ENCODE results near the gene MBD6. TPM values are rescaled to one million over a fixed set of nuclear protein-coding genes. Genes with fewer than 3 reads are reported as not detected.

The MBD6 gene
- total and polyA plus RNA-seq, 2 donors from 2014 or later: 38.4 to 118 TPM

DNA sequence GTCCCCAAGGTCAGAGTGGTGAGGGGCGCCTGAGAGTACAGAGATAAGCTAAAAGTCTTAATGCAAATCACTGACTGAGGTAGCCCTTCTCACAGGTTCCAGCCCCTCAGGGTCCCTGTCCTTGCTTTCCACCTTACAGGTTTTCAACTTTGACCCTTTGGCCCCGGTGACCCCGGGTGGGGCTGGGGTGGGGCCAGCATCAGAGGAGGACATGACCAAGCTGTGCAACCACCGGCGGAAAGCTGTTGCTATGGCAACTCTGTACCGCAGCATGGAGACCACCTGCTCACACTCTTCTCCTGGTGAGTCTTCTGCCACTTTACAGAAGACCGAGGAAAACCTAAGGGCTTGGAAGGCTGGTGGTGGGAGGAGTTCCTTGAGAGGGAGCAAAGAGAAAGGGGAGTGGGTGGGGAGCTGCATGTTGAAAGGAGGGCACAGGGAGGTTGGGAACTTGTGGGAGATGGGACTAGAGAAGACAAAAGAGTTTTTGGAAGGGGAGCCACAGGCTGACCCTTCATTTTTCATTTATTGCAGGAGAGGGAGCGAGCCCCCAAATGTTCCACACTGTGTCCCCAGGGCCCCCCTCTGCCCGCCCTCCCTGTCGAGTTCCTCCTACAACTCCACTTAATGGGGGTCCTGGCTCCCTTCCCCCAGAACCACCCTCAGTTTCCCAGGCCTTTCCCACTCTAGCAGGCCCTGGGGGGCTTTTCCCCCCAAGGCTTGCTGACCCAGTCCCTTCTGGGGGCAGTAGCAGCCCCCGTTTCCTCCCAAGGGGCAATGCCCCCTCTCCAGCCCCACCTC, 2.4 kb downstream of the MBD6 start:
- peak in 1 of 5 donors; percentile 82 for DNase-seq
- TF ChIP-seq, protein P1, sequence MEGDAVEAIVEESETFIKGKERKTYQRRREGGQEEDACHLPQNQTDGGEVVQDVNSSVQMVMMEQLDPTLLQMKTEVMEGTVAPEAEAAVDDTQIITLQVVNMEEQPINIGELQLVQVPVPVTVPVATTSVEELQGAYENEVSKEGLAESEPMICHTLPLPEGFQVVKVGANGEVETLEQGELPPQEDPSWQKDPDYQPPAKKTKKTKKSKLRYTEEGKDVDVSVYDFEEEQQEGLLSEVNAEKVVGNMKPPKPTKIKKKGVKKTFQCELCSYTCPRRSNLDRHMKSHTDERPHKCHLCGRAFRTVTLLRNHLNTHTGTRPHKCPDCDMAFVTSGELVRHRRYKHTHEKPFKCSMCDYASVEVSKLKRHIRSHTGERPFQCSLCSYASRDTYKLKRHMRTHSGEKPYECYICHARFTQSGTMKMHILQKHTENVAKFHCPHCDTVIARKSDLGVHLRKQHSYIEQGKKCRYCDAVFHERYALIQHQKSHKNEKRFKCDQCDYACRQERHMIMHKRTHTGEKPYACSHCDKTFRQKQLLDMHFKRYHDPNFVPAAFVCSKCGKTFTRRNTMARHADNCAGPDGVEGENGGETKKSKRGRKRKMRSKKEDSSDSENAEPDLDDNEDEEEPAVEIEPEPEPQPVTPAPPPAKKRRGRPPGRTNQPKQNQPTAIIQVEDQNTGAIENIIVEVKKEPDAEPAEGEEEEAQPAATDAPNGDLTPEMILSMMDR (IDR thresholded peaks at IDR 0.05; ENCODE audit: borderline replicate concordance, extremely low read depth, insufficient read depth): no peak
- no peak overlapping the region for H3K4me3 ChIP-seq (ENCODE audit: low read length in 3 of 3)
- peaks cover 0 to 35% (median 2%) of the 10 kb centered on the region in 3 donors for H3K36me3 ChIP-seq (ENCODE audit: control insufficient read depth in 2 of 3, insufficient read depth in 3 of 3, low read length in 3 of 3)
- no peaks in the 10 kb centered on the region for H3K27me3 ChIP-seq (ENCODE audit: control insufficient read depth, insufficient read depth, low read length)
- no peak for FAIRE-seq
- no peaks in the 10 kb centered on the region for H3K9me3 ChIP-seq (ENCODE audit: control insufficient read depth in 2 of 3, insufficient read depth in 1 of 3, low read length in 3 of 3)
- intact Hi-C loops (cut with DNase I): no loop called here
- no peak overlapping the region for H3K9ac ChIP-seq (ENCODE audit: low read length in 3 of 3)
- H3K4me1 ChIP-seq (ENCODE audit: control insufficient read depth in 2 of 3, insufficient read depth in 2 of 3, low read depth in 1 of 3, low read length in 3 of 3): peaks cover 3 to 27% (median 26%) of the 10 kb centered on the region in 3 donors
- no peak overlapping the region for H3K27ac ChIP-seq (ENCODE audit: low read depth in 2 of 2, low read length in 2 of 2)

DNA sequence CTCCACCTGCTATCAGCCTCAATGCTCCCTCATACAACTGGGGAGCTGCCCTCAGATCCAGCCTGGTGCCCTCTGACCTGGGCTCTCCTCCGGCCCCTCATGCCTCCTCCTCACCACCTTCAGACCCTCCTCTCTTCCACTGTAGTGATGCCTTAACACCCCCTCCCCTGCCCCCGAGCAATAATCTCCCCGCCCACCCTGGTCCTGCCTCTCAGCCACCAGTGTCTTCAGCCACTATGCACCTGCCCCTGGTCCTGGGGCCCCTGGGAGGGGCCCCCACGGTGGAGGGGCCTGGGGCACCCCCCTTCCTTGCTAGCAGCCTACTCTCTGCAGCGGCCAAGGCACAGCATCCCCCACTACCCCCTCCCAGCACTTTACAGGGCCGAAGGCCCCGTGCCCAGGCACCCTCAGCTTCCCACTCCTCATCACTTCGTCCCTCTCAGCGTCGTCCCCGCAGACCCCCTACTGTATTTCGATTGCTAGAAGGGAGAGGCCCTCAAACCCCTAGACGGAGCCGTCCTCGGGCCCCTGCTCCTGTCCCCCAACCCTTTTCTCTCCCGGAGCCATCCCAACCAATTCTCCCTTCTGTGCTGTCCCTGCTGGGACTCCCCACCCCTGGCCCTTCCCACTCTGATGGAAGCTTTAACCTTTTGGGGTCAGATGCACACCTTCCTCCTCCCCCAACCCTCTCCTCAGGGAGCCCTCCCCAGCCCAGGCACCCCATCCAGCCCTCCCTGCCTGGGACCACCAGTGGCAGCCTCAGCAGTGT, 3.2 kb downstream of the MBD6 start:
- H3K4me1 ChIP-seq (ENCODE audit: control insufficient read depth in 2 of 3, insufficient read depth in 2 of 3, low read depth in 1 of 3, low read length in 3 of 3): peaks cover 3 to 27% (median 25%) of the 10 kb centered on the region in 3 donors
- H3K9ac ChIP-seq (ENCODE audit: low read length in 3 of 3): no peak overlapping the region
- DNase-seq: no peak
- H3K27me3 ChIP-seq (ENCODE audit: control insufficient read depth, insufficient read depth, low read length): no peaks in the 10 kb centered on the region
- peaks cover 0 to 43% (median 10%) of the 10 kb centered on the region in 3 donors for H3K36me3 ChIP-seq (ENCODE audit: control insufficient read depth in 2 of 3, insufficient read depth in 3 of 3, low read length in 3 of 3)
- H3K27ac ChIP-seq (ENCODE audit: low read depth in 2 of 2, low read length in 2 of 2): no peak overlapping the region
- FAIRE-seq: no peak
- intact Hi-C loops (cut with DNase I): no loop called here
- no peaks in the 10 kb centered on the region for H3K9me3 ChIP-seq (ENCODE audit: control insufficient read depth in 2 of 3, insufficient read depth in 1 of 3, low read length in 3 of 3)
- no peak overlapping the region for H3K4me3 ChIP-seq (ENCODE audit: low read length in 3 of 3)
- TF ChIP-seq, protein P1 (IDR thresholded peaks at IDR 0.05; ENCODE audit: borderline replicate concordance, extremely low read depth, insufficient read depth): no peak

DNA sequence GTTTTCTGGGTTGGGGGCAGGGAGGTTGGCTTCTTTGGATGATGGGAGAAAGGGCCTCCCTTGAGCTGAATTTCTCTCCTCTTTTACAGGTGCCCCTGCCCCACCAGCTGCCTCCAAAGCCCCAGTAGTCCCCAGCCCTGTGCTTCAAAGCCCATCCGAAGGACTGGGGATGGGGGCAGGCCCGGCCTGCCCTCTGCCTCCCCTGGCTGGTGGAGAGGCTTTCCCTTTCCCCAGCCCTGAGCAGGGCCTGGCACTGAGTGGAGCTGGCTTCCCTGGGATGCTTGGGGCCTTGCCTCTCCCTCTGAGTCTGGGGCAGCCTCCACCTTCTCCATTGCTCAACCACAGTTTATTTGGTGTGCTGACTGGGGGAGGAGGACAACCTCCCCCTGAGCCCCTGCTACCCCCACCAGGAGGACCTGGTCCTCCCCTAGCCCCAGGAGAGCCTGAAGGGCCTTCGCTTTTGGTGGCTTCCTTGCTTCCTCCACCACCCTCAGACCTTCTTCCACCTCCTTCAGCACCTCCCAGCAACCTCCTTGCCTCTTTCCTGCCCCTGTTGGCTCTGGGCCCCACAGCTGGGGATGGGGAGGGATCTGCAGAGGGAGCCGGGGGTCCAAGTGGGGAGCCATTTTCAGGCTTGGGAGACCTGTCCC, 4.0 kb downstream of the MBD6 start:
- TF ChIP-seq, protein P1 (IDR thresholded peaks at IDR 0.05; ENCODE audit: borderline replicate concordance, extremely low read depth, insufficient read depth): no peak

More for the DNA sequence above, 4.0 kb downstream of the MBD6 start:
- H3K4me1 ChIP-seq (ENCODE audit: control insufficient read depth in 2 of 3, insufficient read depth in 2 of 3, low read depth in 1 of 3, low read length in 3 of 3): peaks cover 3 to 21% (median 17%) of the 10 kb centered on the region in 3 donors
- no peak overlapping the region for H3K9ac ChIP-seq (ENCODE audit: low read length in 3 of 3)
- no peaks in the 10 kb centered on the region for H3K9me3 ChIP-seq (ENCODE audit: control insufficient read depth in 2 of 3, insufficient read depth in 1 of 3, low read length in 3 of 3)
- intact Hi-C loops (cut with DNase I): no loop called here
- DNase-seq (no peak), FAIRE-seq (no peak)
- no peaks in the 10 kb centered on the region for H3K27me3 ChIP-seq (ENCODE audit: control insufficient read depth, insufficient read depth, low read length)
- H3K4me3 ChIP-seq (ENCODE audit: low read length in 3 of 3): no peak overlapping the region
- H3K36me3 ChIP-seq (ENCODE audit: control insufficient read depth in 2 of 3, insufficient read depth in 3 of 3, low read length in 3 of 3): peaks cover 2 to 51% (median 13%) of the 10 kb centered on the region in 3 donors
- H3K27ac ChIP-seq (ENCODE audit: low read depth in 2 of 2, low read length in 2 of 2): no peak overlapping the region
